Activated CD8-positive, alpha-beta T cell treated with anti-CD3 and anti-CD28 coated beads, Interleukin-2, amount 10 ng/mL, durations not matched to agents 7 days and 5 days (primary cell): ENCODE measurements around the gene FOXL1. TPM values are rescaled to one million over a fixed set of nuclear protein-coding genes. Genes with fewer than 3 reads are reported as not detected.
"Not testable (repeated sequence)": the region's sequence is repeated elsewhere in the genome, so short reads cannot be mapped to it uniquely, and the experiment has no call there.

ENCODE experiments used
- ATAC-seq: fragments of 150-1000 bp; cut with Tn5 transposase; one replicate; pipeline ENCODE4 v1.10.0; 2021; ENCODE audit warnings: moderate library complexity
- CTCF ChIA-PET: fragments of 350-600 bp; sonication (Branson Sonifier 250); formaldehyde crosslinking; loops from one replicate; lab custom pipeline; 2021; ENCODE audit warnings: antibody characterized with exemption; lab: Charles Lee
- POLR2A ChIA-PET: fragments of 350-600 bp; sonication (Branson Sonifier 250); formaldehyde crosslinking; loops from one replicate; lab custom pipeline; 2021; ENCODE audit warnings: antibody characterized with exemption; lab: Charles Lee
- DNase-seq: peaks from one replicate; pipeline ENCODE4 v3.0.0-alpha.2; 2020
- H3K27ac Mint-ChIP-seq: one replicate; pipeline ENCODE4 v1.8.0; 2021; ENCODE audit warnings: mild to moderate bottlenecking, mixed read lengths
- H3K27me3 Mint-ChIP-seq: one replicate; pipeline ENCODE4 v1.8.0; 2021; ENCODE audit warnings: low read depth, mixed read lengths
- H3K36me3 Mint-ChIP-seq: one replicate; pipeline ENCODE4 v1.8.0; 2021; ENCODE audit warnings: low read depth, mixed read lengths
- H3K4me1 Mint-ChIP-seq: one replicate; pipeline ENCODE4 v1.8.0; 2021; ENCODE audit warnings: low read depth, mixed read lengths
- H3K4me3 Mint-ChIP-seq: one replicate; pipeline ENCODE4 v1.8.0; 2021; ENCODE audit warnings: mild to moderate bottlenecking, mixed read lengths
- H3K9me3 Mint-ChIP-seq: one replicate; pipeline ENCODE4 v1.8.0; 2022; ENCODE audit warnings: mixed read lengths; ENCODE audit not compliant: insufficient read depth
- total RNA-seq, 2 experiments: library from RNA; stranded (reverse); gene quantifications; one replicate each; pipeline ENCODE4 v1.2.3, GENCODE V29; 2021

Gene FOXL1
- total RNA-seq, 2 experiments from 2014 or later = not detected

DNA sequence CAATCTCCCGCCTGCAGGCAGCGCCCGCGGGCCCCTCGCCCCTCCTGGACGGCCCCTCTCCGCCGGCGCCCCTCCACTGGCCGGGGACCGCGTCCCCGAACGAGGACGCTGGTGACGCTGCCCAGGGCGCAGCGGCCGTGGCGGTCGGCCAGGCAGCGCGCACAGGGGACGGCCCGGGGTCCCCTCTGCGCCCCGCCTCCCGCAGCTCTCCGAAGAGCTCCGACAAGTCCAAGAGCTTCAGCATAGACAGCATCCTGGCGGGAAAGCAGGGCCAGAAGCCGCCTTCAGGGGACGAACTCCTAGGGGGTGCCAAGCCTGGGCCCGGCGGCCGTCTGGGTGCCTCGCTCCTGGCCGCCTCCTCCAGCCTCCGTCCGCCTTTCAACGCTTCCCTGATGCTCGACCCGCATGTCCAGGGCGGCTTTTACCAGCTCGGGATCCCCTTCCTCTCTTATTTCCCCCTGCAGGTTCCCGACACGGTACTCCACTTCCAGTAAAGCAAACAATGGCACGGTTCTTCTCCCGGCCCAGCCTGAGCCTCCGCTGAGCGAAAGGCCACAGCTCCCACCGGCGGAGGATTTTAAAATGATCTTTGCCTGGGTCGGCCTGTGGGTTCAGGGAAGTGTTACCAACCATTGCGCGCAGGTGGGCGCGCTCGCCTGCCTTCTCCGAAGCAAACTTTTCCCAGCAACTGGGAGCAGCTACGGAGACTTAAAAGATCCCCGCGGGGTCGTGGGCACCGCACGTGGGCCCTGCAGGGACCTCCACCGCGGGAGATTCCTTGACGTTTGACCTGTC is 1.1 kb downstream of the FOXL1 start:
- H3K4me1 Mint-ChIP-seq = peaks cover 7% of the 10 kb centered on the region
- CTCF ChIA-PET = no interaction called here

GRCh38 chr16:86580063-86580790 is 1.9 kb downstream of the FOXL1 start:
- ChIA-PET CTCF (no interaction called here), POLR2A (no interaction called here)
- no peak overlapping the region for H3K27ac Mint-ChIP-seq
- no peaks in the 10 kb centered on the region for H3K9me3 Mint-ChIP-seq
- peaks cover 48% of the 10 kb centered on the region for H3K27me3 Mint-ChIP-seq
- H3K4me1 Mint-ChIP-seq = peaks cover 7% of the 10 kb centered on the region
- no peak overlapping the region for H3K4me3 Mint-ChIP-seq
- H3K36me3 Mint-ChIP-seq = no peaks in the 10 kb centered on the region
- no peak for ATAC-seq
- DNase-seq = no peak

More for the DNA sequence above, 1.1 kb downstream of the FOXL1 start:
- no peak for ATAC-seq
- H3K9me3 Mint-ChIP-seq = no peaks in the 10 kb centered on the region
- H3K4me3 Mint-ChIP-seq = no peak overlapping the region
- DNase-seq = no peak
- POLR2A ChIA-PET = no interaction called here
- peaks cover 54% of the 10 kb centered on the region for H3K27me3 Mint-ChIP-seq
- H3K36me3 Mint-ChIP-seq = no peaks in the 10 kb centered on the region
- H3K27ac Mint-ChIP-seq = no peak overlapping the region

DNA sequence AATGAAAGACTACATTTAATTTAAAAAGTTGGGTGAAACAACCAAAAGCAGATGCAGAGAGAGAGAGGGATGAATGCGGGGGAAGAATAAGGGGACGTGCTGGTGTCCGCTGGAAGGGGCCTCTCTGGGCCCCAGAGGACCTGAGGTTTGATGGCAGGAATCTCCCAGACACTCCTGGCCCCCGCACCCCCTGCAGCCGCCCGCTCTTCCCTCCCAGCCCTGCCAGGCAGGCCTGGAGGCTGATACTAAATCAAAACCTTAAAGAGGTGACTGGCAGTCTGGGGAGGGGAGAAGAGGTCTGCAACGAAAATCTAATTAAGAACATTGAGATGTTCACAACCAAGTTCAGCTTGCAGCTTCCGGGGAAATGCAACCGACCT is 2.4 kb downstream of the FOXL1 start:
- ChIA-PET CTCF (no interaction called here), POLR2A (no interaction called here)
- Mint-ChIP-seq H3K4me1 (peaks cover 7% of the 10 kb centered on the region), H3K4me3 (no peak overlapping the region), H3K9me3 (no peaks in the 10 kb centered on the region), H3K36me3 (no peaks in the 10 kb centered on the region), H3K27me3 (peaks cover 46% of the 10 kb centered on the region), H3K27ac (no peak overlapping the region)
- no peak for DNase-seq
- ATAC-seq = no peak

DNA sequence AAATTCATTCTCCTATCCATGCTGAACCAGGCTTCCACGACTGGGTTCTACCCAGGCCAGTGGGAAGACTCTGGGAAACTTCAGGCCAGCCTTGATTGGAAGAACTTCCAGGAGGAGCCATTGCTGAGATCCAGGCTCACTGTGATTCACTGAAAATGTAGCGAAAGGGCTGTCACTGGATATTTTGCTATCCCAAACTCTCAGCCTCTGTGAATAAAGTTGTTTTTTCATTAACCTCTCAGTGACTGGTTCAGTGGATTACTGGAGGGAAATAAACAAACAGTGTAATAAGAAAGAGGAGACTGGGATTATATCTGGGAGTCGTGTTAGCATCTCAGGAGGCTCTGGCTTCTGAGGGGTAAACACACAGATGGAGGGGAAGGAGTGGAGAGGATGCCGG is 3.1 kb downstream of the FOXL1 start:
- ATAC-seq = no peak
- Mint-ChIP-seq H3K36me3 (no peaks in the 10 kb centered on the region), H3K9me3 (no peaks in the 10 kb centered on the region), H3K27ac (no peak overlapping the region), H3K4me3 (no peak overlapping the region), H3K27me3 (peaks cover 42% of the 10 kb centered on the region), H3K4me1 (peaks cover under 1% of the 10 kb centered on the region)
- ChIA-PET POLR2A (no interaction called here), CTCF (no interaction called here)
- DNase-seq = no peak

DNA sequence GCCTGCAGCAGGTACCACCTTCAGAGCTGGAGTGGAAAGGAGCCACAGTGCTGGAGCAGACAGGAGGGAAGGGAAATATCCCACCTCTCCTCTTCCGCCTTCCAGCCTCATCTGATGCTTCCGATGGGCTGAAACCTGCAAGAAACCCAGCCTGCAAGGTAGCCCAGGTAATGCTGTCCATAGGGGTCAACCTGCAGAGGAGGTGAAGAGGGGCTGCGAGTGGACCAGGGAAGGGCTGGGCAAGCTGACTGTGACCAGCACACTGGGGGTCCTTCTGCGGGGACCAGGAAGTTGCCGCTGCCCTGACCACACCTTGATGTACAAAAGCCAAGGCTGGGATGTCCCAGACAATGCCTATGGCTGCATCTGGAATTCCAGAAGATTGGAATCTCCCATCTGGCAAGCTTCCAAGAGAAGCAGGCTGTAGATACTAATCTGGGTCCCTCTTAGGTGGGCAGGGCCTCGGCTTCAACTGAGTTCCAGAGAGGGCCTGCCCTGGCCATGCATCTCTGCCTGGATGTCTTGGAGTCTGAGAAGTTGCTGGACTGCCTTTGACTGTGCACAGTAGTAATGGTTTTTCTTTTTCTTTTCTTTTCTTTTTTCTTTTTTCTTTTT is 5.8 kb downstream of the FOXL1 start:
- Mint-ChIP-seq H3K27ac (no peak overlapping the region), H3K4me1 (no peaks in the 10 kb centered on the region), H3K36me3 (no peaks in the 10 kb centered on the region), H3K4me3 (no peak overlapping the region), H3K27me3 (peaks cover 21% of the 10 kb centered on the region), H3K9me3 (no peaks in the 10 kb centered on the region)
- no peak for DNase-seq
- ChIA-PET POLR2A (no interaction called here), CTCF (no interaction called here)
- ATAC-seq = no peak

- Mint-ChIP-seq H3K4me1 (no peaks in the 10 kb centered on the region), H3K27ac (no peak overlapping the region)
- no peak for ATAC-seq
Measured at GRCh38 chr16:86584726-86585721, 6.7 kb downstream of the FOXL1 start.

GRCh38 chr16:86585821-86586611 is 7.7 kb downstream of the FOXL1 start:
- no peak for ATAC-seq
- Mint-ChIP-seq H3K36me3 (no peaks in the 10 kb centered on the region), H3K27me3 (peaks cover 8% of the 10 kb centered on the region), H3K9me3 (no peaks in the 10 kb centered on the region), H3K27ac (no peak overlapping the region), H3K4me3 (no peak overlapping the region), H3K4me1 (no peaks in the 10 kb centered on the region)
- no peak for DNase-seq
- ChIA-PET CTCF (no interaction called here), POLR2A (no interaction called here)

More at GRCh38 chr16:86584726-86585721, 6.7 kb downstream of the FOXL1 start:
- H3K36me3 Mint-ChIP-seq = no peaks in the 10 kb centered on the region
- no peaks in the 10 kb centered on the region for H3K9me3 Mint-ChIP-seq
- no peak for DNase-seq
- H3K27me3 Mint-ChIP-seq = peaks cover 15% of the 10 kb centered on the region
- ChIA-PET POLR2A (no interaction called here), CTCF (no interaction called here)
- no peak overlapping the region for H3K4me3 Mint-ChIP-seq

- H3K36me3 Mint-ChIP-seq = no peaks in the 10 kb centered on the region
- no peak overlapping the region for H3K27ac Mint-ChIP-seq
- ATAC-seq (no peak), DNase-seq (no peak)
- no peaks in the 10 kb centered on the region for H3K9me3 Mint-ChIP-seq
- H3K27me3 Mint-ChIP-seq = peaks cover 13% of the 10 kb centered on the region
- H3K4me3 Mint-ChIP-seq = no peak overlapping the region
- no peaks in the 10 kb centered on the region for H3K4me1 Mint-ChIP-seq
- ChIA-PET CTCF (no interaction called here), POLR2A (no interaction called here)
Measured at GRCh38 chr16:86587487-86587886, 9.1 kb downstream of the FOXL1 start.

GRCh38 chr16:86587955-86588354 is 9.6 kb downstream of the FOXL1 start:
- DNase-seq, H3K36me3 Mint-ChIP-seq, H3K27ac Mint-ChIP-seq, CTCF ChIA-PET, ATAC-seq, H3K4me1 Mint-ChIP-seq, H3K9me3 Mint-ChIP-seq, POLR2A ChIA-PET, H3K4me3 Mint-ChIP-seq: not testable (repeated sequence)
- peaks cover 13% of the 10 kb centered on the region for H3K27me3 Mint-ChIP-seq

GRCh38 chr16:86590501-86591144 is 12.3 kb downstream of the FOXL1 start:
- ATAC-seq = no peak
- ChIA-PET CTCF (no interaction called here), POLR2A (no interaction called here)
- H3K27me3 Mint-ChIP-seq = peaks cover 28% of the 10 kb centered on the region
- DNase-seq = no peak
- peaks cover 7% of the 10 kb centered on the region for H3K4me1 Mint-ChIP-seq
- H3K27ac Mint-ChIP-seq = no peak overlapping the region
- H3K4me3 Mint-ChIP-seq = no peak overlapping the region
- H3K9me3 Mint-ChIP-seq = no peaks in the 10 kb centered on the region
- H3K36me3 Mint-ChIP-seq = no peaks in the 10 kb centered on the region
